ENCODE results near the gene ELF2.
"Not testable (repeated sequence)": the region's sequence is repeated elsewhere in the genome, so short reads cannot be mapped to it uniquely, and the experiment has no call there.

Gene ELF2

DNA sequence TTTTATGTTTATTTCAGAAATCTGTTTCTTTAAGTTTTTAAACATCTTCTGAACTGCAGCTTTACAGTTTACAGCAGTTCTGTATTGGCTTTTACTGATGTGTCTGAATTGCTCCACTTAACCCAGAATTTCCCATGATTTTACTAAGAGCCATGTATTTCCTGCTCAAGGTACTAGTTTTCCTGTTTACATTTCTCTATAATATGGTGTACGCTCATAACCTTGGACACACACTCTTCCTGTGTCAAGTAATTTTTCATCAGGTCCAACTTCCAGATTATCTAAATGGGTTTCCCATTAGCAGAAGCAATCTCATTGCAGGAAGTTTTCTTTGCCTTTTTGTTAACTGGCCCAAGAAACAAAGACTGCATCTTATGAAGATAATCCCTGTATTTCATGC is 12.3 kb downstream of the ELF2 start:
- TF ChIP-seq ISL1 (CRISPR knock-in tag; IDR thresholded peaks at IDR 0.05) = no peak
- no peak for TF ChIP-seq RARB (CRISPR knock-in tag; IDR thresholded peaks at IDR 0.05)
- no peak for TF ChIP-seq ZC3H10 (CRISPR knock-in tag; IDR thresholded peaks at IDR 0.05)
- TF ChIP-seq ZNF70 (CRISPR knock-in tag; IDR thresholded peaks at IDR 0.05) = no peak
- TF ChIP-seq, protein P1, sequence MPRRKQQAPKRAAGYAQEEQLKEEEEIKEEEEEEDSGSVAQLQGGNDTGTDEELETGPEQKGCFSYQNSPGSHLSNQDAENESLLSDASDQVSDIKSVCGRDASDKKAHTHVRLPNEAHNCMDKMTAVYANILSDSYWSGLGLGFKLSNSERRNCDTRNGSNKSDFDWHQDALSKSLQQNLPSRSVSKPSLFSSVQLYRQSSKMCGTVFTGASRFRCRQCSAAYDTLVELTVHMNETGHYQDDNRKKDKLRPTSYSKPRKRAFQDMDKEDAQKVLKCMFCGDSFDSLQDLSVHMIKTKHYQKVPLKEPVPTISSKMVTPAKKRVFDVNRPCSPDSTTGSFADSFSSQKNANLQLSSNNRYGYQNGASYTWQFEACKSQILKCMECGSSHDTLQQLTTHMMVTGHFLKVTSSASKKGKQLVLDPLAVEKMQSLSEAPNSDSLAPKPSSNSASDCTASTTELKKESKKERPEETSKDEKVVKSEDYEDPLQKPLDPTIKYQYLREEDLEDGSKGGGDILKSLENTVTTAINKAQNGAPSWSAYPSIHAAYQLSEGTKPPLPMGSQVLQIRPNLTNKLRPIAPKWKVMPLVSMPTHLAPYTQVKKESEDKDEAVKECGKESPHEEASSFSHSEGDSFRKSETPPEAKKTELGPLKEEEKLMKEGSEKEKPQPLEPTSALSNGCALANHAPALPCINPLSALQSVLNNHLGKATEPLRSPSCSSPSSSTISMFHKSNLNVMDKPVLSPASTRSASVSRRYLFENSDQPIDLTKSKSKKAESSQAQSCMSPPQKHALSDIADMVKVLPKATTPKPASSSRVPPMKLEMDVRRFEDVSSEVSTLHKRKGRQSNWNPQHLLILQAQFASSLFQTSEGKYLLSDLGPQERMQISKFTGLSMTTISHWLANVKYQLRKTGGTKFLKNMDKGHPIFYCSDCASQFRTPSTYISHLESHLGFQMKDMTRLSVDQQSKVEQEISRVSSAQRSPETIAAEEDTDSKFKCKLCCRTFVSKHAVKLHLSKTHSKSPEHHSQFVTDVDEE (CRISPR knock-in tag; IDR thresholded peaks at IDR 0.05) = no peak
- TF ChIP-seq ZFP3 (CRISPR knock-in tag; IDR thresholded peaks at IDR 0.05) = no peak
- TF ChIP-seq CSDC2 (CRISPR knock-in tag; IDR thresholded peaks at IDR 0.05) = no peak
- TF ChIP-seq, protein P2, sequence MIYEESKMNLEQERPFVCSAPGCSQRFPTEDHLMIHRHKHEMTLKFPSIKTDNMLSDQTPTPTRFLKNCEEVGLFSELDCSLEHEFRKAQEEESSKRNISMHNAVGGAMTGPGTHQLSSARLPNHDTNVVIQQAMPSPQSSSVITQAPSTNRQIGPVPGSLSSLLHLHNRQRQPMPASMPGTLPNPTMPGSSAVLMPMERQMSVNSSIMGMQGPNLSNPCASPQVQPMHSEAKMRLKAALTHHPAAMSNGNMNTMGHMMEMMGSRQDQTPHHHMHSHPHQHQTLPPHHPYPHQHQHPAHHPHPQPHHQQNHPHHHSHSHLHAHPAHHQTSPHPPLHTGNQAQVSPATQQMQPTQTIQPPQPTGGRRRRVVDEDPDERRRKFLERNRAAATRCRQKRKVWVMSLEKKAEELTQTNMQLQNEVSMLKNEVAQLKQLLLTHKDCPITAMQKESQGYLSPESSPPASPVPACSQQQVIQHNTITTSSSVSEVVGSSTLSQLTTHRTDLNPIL (CRISPR knock-in tag; IDR thresholded peaks at IDR 0.05; ENCODE audit: low read depth) = no peak
- no peak for TF ChIP-seq BACH2 (CRISPR knock-in tag; IDR thresholded peaks at IDR 0.05; ENCODE audit: borderline replicate concordance)
- TF ChIP-seq GLIS3 (CRISPR knock-in tag; IDR thresholded peaks at IDR 0.05) = no peak
- TF ChIP-seq, protein P3, sequence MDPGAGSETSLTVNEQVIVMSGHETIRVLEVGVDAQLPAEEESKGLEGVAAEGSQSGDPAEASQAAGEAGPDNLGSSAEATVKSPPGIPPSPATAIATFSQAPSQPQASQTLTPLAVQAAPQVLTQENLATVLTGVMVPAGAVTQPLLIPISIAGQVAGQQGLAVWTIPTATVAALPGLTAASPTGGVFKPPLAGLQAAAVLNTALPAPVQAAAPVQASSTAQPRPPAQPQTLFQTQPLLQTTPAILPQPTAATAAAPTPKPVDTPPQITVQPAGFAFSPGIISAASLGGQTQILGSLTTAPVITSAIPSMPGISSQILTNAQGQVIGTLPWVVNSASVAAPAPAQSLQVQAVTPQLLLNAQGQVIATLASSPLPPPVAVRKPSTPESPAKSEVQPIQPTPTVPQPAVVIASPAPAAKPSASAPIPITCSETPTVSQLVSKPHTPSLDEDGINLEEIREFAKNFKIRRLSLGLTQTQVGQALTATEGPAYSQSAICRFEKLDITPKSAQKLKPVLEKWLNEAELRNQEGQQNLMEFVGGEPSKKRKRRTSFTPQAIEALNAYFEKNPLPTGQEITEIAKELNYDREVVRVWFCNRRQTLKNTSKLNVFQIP (CRISPR knock-in tag; IDR thresholded peaks at IDR 0.05; ENCODE audit: borderline replicate concordance, low read depth) = no peak
- no peak for TF ChIP-seq ESRRG (CRISPR knock-in tag; IDR thresholded peaks at IDR 0.05)
- TF ChIP-seq, protein P4, sequence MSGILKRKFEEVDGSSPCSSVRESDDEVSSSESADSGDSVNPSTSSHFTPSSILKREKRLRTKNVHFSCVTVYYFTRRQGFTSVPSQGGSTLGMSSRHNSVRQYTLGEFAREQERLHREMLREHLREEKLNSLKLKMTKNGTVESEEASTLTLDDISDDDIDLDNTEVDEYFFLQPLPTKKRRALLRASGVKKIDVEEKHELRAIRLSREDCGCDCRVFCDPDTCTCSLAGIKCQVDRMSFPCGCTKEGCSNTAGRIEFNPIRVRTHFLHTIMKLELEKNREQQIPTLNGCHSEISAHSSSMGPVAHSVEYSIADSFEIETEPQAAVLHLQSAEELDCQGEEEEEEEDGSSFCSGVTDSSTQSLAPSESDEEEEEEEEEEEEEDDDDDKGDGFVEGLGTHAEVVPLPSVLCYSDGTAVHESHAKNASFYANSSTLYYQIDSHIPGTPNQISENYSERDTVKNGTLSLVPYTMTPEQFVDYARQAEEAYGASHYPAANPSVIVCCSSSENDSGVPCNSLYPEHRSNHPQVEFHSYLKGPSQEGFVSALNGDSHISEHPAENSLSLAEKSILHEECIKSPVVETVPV (CRISPR knock-in tag; IDR thresholded peaks at IDR 0.05) = no peak
- no peak for TF ChIP-seq ZNF8 (CRISPR knock-in tag; IDR thresholded peaks at IDR 0.05)
- TF ChIP-seq ZFP30 (CRISPR knock-in tag; IDR thresholded peaks at IDR 0.05) = no peak
- no peak for TF ChIP-seq SNAI2 (CRISPR knock-in tag; IDR thresholded peaks at IDR 0.05)
- TF ChIP-seq ARNTL (CRISPR knock-in tag; IDR thresholded peaks at IDR 0.05; ENCODE audit: borderline replicate concordance, low read depth) = no peak
- no peak for ATAC-seq

DNA sequence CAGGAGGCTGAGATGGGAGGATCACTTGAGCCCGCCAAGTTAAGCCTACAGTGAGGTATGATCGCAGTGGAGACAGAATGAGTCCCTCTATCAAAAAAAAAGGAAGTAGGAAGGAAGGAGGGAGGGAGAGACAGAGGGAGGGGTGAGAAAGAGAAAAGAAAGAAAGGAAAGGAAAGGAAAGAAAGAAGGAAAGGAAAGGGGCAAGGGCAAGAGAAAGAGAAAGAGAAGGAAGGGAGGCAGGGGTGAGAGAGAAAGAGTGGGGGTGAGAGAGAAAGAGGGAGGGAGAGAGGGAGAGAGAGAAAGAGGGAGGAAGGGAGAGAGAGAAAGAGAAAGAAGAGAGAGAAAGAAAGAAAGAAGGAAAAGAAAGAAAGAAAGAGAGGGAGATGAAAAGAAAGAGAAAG is 13.2 kb downstream of the ELF2 start:
- ATAC-seq = no peak
- TF ChIP-seq ZNF70 (CRISPR knock-in tag; IDR thresholded peaks at IDR 0.05) = no peak
- TF ChIP-seq, protein P1 (CRISPR knock-in tag; IDR thresholded peaks at IDR 0.05) = no peak
- no peak for TF ChIP-seq PPARA (CRISPR knock-in tag; IDR thresholded peaks at IDR 0.05; ENCODE audit: borderline replicate concordance)
- no peak for TF ChIP-seq ZNF8 (CRISPR knock-in tag; IDR thresholded peaks at IDR 0.05)
- TF ChIP-seq, protein P2 (CRISPR knock-in tag; IDR thresholded peaks at IDR 0.05; ENCODE audit: low read depth) = no peak
- TF ChIP-seq RARB (CRISPR knock-in tag; IDR thresholded peaks at IDR 0.05) = no peak
- TF ChIP-seq, protein P4 (CRISPR knock-in tag; IDR thresholded peaks at IDR 0.05) = no peak
- TF ChIP-seq TOX (CRISPR knock-in tag; IDR thresholded peaks at IDR 0.05; ENCODE audit: borderline replicate concordance) = no peak
- no peak for TF ChIP-seq ISL1 (CRISPR knock-in tag; IDR thresholded peaks at IDR 0.05)
- no peak for TF ChIP-seq ARNTL (CRISPR knock-in tag; IDR thresholded peaks at IDR 0.05; ENCODE audit: borderline replicate concordance, low read depth)
- no peak for TF ChIP-seq GLIS3 (CRISPR knock-in tag; IDR thresholded peaks at IDR 0.05)
- no peak for TF ChIP-seq BACH2 (CRISPR knock-in tag; IDR thresholded peaks at IDR 0.05; ENCODE audit: borderline replicate concordance)
- TF ChIP-seq ZFP30 (CRISPR knock-in tag; IDR thresholded peaks at IDR 0.05) = no peak
- TF ChIP-seq SNAI2 (CRISPR knock-in tag; IDR thresholded peaks at IDR 0.05) = no peak
- no peak for TF ChIP-seq ZFP3 (CRISPR knock-in tag; IDR thresholded peaks at IDR 0.05)
- TF ChIP-seq ZNF565 (CRISPR knock-in tag; conservative IDR thresholded peaks at IDR 0.05; ENCODE audit: low read depth) = no peak
- no peak for TF ChIP-seq TCF4 (CRISPR knock-in tag; IDR thresholded peaks at IDR 0.05; ENCODE audit: borderline replicate concordance)
- no peak for TF ChIP-seq CSDC2 (CRISPR knock-in tag; IDR thresholded peaks at IDR 0.05)
- TF ChIP-seq, protein P5, sequence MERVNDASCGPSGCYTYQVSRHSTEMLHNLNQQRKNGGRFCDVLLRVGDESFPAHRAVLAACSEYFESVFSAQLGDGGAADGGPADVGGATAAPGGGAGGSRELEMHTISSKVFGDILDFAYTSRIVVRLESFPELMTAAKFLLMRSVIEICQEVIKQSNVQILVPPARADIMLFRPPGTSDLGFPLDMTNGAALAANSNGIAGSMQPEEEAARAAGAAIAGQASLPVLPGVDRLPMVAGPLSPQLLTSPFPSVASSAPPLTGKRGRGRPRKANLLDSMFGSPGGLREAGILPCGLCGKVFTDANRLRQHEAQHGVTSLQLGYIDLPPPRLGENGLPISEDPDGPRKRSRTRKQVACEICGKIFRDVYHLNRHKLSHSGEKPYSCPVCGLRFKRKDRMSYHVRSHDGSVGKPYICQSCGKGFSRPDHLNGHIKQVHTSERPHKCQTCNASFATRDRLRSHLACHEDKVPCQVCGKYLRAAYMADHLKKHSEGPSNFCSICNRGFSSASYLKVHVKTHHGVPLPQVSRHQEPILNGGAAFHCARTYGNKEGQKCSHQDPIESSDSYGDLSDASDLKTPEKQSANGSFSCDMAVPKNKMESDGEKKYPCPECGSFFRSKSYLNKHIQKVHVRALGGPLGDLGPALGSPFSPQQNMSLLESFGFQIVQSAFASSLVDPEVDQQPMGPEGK (CRISPR knock-in tag; IDR thresholded peaks at IDR 0.05; ENCODE audit: borderline replicate concordance) = no peak
- no peak for TF ChIP-seq ZC3H10 (CRISPR knock-in tag; IDR thresholded peaks at IDR 0.05)

DNA sequence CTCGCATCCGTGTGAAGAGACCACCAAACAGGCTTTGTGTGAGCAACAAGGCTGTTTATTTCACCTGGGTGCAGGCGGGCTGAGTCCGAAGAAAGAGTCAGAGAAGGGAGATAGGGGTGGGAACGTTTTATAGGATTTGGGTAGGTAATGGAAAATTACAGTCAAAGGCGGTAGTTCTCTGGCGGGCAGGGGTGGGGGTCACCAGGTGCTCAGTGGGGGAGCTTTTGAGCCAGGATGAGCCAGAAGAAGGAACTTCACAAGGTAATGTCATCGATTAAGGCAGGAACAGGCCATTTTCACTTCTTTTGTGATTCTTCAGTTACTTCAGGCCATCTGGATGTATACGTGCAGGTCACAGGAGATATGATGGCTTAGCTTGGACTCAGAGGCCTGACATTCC is 19.0 kb downstream of the ELF2 start:
- ATAC-seq = not testable (repeated sequence)
